ENCODE data around the gene GPI. TPM values are rescaled to one million over a fixed set of nuclear protein-coding genes. Genes with fewer than 3 reads are reported as not detected.

The GPI gene
- total and polyA plus RNA-seq, 9 of the 15 experiments (the other 6 are each of a cell fraction or from before 2014, with no cell fraction given): 88.3 to 358 (median 122) TPM

DNA sequence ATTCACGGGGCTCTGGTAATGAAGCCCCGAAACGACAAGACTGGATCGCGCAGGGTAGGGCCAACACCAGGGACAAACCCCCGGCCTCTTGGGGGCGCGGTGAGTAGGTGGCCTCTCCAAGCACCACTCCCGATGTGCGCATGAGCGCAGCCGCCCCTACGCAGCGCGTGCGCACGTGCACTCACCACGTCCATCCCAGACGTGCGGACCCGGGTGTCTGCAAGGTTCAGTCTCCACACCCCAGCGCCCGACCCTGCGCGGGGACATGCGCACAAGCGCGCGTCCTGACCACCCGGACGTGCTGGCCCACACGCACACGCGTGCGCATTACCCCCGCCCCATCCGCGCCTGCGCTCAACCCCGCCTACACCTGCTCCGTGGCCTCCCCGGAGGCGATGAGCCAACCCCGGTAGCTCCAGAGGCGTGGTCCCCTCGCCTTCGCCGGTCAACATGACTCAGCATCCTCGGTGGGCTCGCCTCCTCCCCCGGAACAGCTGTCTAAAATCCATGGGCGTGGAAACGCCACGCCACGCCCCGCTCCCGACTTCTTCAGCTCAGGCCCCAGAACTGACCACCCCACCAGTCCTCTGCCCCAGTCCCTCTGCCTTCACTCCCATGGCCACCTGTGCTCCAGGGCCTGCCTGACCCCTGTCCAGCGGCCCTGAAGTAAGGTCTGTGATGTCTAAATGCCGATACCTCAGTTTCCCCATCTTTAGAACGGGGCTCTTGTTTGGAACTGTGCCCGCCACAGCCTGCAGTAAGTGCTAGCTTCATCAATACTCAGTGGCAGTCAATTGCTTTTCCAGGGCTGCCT lies 5.6 kb upstream of the GPI start (continued):
- TF ChIP-seq, protein P1, sequence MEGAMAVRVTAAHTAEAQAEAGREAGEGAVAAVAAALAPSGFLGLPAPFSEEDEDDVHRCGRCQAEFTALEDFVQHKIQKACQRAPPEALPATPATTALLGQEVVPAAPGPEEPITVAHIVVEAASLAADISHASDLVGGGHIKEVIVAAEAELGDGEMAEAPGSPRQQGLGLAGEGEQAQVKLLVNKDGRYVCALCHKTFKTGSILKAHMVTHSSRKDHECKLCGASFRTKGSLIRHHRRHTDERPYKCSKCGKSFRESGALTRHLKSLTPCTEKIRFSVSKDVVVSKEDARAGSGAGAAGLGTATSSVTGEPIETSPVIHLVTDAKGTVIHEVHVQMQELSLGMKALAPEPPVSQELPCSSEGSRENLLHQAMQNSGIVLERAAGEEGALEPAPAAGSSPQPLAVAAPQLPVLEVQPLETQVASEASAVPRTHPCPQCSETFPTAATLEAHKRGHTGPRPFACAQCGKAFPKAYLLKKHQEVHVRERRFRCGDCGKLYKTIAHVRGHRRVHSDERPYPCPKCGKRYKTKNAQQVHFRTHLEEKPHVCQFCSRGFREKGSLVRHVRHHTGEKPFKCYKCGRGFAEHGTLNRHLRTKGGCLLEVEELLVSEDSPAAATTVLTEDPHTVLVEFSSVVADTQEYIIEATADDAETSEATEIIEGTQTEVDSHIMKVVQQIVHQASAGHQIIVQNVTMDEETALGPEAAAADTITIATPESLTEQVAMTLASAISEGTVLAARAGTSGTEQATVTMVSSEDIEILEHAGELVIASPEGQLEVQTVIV (CRISPR knock-in tag; IDR thresholded peaks at IDR 0.05; ENCODE audit: borderline replicate concordance): no peak
- TF ChIP-seq CHCHD3 (CRISPR knock-in tag; IDR thresholded peaks at IDR 0.05): no peak
- peak; percentile 96 for TF ChIP-seq BACH1 (tag; IDR thresholded peaks at IDR 0.05)
- TF ChIP-seq, protein P2, sequence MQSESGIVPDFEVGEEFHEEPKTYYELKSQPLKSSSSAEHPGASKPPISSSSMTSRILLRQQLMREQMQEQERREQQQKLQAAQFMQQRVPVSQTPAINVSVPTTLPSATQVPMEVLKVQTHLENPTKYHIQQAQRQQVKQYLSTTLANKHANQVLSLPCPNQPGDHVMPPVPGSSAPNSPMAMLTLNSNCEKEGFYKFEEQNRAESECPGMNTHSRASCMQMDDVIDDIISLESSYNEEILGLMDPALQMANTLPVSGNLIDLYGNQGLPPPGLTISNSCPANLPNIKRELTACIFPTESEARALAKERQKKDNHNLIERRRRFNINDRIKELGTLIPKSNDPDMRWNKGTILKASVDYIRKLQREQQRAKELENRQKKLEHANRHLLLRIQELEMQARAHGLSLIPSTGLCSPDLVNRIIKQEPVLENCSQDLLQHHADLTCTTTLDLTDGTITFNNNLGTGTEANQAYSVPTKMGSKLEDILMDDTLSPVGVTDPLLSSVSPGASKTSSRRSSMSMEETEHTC (IDR thresholded peaks at IDR 0.05): no peak
- TF ChIP-seq STAG1 (CRISPR knock-in tag; IDR thresholded peaks at IDR 0.05; ENCODE audit: borderline replicate concordance): no peak
- TF ChIP-seq FOXJ2 (tag; IDR thresholded peaks at IDR 0.05): no peak
- no peak for TF ChIP-seq LCOR (CRISPR knock-in tag; IDR thresholded peaks at IDR 0.05)
- TF ChIP-seq, protein P3, sequence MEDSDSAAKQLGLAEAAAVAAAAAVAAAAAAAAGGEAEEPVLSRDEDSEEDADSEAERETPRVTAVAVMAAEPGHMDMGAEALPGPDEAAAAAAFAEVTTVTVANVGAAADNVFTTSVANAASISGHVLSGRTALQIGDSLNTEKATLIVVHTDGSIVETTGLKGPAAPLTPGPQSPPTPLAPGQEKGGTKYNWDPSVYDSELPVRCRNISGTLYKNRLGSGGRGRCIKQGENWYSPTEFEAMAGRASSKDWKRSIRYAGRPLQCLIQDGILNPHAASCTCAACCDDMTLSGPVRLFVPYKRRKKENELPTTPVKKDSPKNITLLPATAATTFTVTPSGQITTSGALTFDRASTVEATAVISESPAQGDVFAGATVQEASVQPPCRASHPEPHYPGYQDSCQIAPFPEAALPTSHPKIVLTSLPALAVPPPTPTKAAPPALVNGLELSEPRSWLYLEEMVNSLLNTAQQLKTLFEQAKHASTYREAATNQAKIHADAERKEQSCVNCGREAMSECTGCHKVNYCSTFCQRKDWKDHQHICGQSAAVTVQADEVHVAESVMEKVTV (CRISPR knock-in tag; IDR thresholded peaks at IDR 0.05): no peak
- peak; percentile 84 for TF ChIP-seq HMGN3 (IDR thresholded peaks at IDR 0.05; ENCODE audit: borderline replicate concordance, extremely low read depth, insufficient read length, low read depth, low read length)
- no peak for TF ChIP-seq RAD51 (IDR thresholded peaks at IDR 0.05; ENCODE audit: borderline replicate concordance, low read depth)
- TF ChIP-seq C11orf30 (IDR thresholded peaks at IDR 0.05; ENCODE audit: low read depth): peak; percentile 100
- TF ChIP-seq E2F3 (CRISPR knock-in tag; IDR thresholded peaks at IDR 0.05): 0 out of 2 replicates have a peak, but pooled peaks have one; percentile 4
- TF ChIP-seq TBL1XR1 (IDR thresholded peaks at IDR 0.05; ENCODE audit: low read length in 2 of 2): peak in 1 of 2 experiments; percentile 30; a peak in 1 of 4 replicates
- TF ChIP-seq SMAD4 (CRISPR knock-in tag; conservative IDR thresholded peaks at IDR 0.05): peak; percentile 76
- no peak for TF ChIP-seq BRD4 (IDR thresholded peaks at IDR 0.05)
- TF ChIP-seq, protein P4, sequence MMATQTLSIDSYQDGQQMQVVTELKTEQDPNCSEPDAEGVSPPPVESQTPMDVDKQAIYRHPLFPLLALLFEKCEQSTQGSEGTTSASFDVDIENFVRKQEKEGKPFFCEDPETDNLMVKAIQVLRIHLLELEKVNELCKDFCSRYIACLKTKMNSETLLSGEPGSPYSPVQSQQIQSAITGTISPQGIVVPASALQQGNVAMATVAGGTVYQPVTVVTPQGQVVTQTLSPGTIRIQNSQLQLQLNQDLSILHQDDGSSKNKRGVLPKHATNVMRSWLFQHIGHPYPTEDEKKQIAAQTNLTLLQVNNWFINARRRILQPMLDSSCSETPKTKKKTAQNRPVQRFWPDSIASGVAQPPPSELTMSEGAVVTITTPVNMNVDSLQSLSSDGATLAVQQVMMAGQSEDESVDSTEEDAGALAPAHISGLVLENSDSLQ (IDR thresholded peaks at IDR 0.05): peak; percentile 65
- TF ChIP-seq ZNF75A (CRISPR knock-in tag; IDR thresholded peaks at IDR 0.05): no peak
- TF ChIP-seq, protein P5, sequence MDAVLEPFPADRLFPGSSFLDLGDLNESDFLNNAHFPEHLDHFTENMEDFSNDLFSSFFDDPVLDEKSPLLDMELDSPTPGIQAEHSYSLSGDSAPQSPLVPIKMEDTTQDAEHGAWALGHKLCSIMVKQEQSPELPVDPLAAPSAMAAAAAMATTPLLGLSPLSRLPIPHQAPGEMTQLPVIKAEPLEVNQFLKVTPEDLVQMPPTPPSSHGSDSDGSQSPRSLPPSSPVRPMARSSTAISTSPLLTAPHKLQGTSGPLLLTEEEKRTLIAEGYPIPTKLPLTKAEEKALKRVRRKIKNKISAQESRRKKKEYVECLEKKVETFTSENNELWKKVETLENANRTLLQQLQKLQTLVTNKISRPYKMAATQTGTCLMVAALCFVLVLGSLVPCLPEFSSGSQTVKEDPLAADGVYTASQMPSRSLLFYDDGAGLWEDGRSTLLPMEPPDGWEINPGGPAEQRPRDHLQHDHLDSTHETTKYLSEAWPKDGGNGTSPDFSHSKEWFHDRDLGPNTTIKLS (IDR thresholded peaks at IDR 0.05; ENCODE audit: borderline replicate concordance, low read depth): peak; percentile 87
- peak; percentile 81 to 85; a peak in 3 of 4 replicates for TF ChIP-seq SIN3A (IDR thresholded peaks at IDR 0.05; ENCODE audit: borderline replicate concordance in 2 of 2, control insufficient read depth in 1 of 2, low read depth in 2 of 2, low read length in 2 of 2)

Measured in K562 (cell line).